GM19455 (cell line): ENCODE data around the gene RPL38.
"Not testable (repeated sequence)": the region's sequence is repeated elsewhere in the genome, so short reads cannot be mapped to it uniquely, and the experiment has no call there.

ENCODE experiments used
- ATAC-seq: cut with Tn5 transposase; IDR thresholded peaks from one replicate; pipeline ENCODE4 v1.9.1; 2021; ENCODE audit not compliant: unreplicated experiment

Gene RPL38

GRCh38 chr17:74183411-74183810, 20.1 kb upstream of the RPL38 start:
- no peak for ATAC-seq

GRCh38 chr17:74185571-74186185, 17.8 kb upstream of the RPL38 start:
- ATAC-seq = no peak

GRCh38 chr17:74186498-74186897, 17.0 kb upstream of the RPL38 start:
- ATAC-seq = no peak

- no peak for ATAC-seq
Observed at GRCh38 chr17:74187761-74188160, 15.7 kb upstream of the RPL38 start.

- ATAC-seq = not testable (repeated sequence)
Observed at GRCh38 chr17:74188687-74189086, 14.8 kb upstream of the RPL38 start.

GRCh38 chr17:74190154-74190553, 13.3 kb upstream of the RPL38 start:
- no peak for ATAC-seq

GRCh38 chr17:74190807-74191406, 12.6 kb upstream of the RPL38 start:
- no peak for ATAC-seq

GRCh38 chr17:74192950-74193781, 10.3 kb upstream of the RPL38 start:
- no peak for ATAC-seq

- ATAC-seq = no peak
Observed at GRCh38 chr17:74194682-74195081, 8.8 kb upstream of the RPL38 start.

- ATAC-seq = no peak
Observed at GRCh38 chr17:74196541-74197317, 6.7 kb upstream of the RPL38 start.

GRCh38 chr17:74197801-74198200, 5.7 kb upstream of the RPL38 start:
- no peak for ATAC-seq

GRCh38 chr17:74198694-74199093, 4.8 kb upstream of the RPL38 start:
- no peak for ATAC-seq

GRCh38 chr17:74199306-74200092, 4.0 kb upstream of the RPL38 start:
- ATAC-seq = no peak

- no peak for ATAC-seq
Observed at GRCh38 chr17:74200112-74200511, 3.4 kb upstream of the RPL38 start.

- no peak for ATAC-seq
Observed at GRCh38 chr17:74201250-74201649, 2.2 kb upstream of the RPL38 start.

GRCh38 chr17:74201948-74202347, 1.5 kb upstream of the RPL38 start:
- no peak for ATAC-seq

GRCh38 chr17:74202938-74203337, 540 bp upstream of the RPL38 start:
- ATAC-seq = no peak

- ATAC-seq = no peak
Observed at GRCh38 chr17:74204474-74204873, 996 bp downstream of the RPL38 start.

GRCh38 chr17:74205274-74205673, 1.8 kb downstream of the RPL38 start:
- ATAC-seq = no peak

GRCh38 chr17:74206332-74206818, 2.9 kb downstream of the RPL38 start:
- ATAC-seq = no peak
